HG02870 (cell line): Measurements from ENCODE around the gene GBP2.
"Not testable (repeated sequence)": the region's sequence is repeated elsewhere in the genome, so short reads cannot be mapped to it uniquely, and the experiment has no call there.

ENCODE experiments used
- ATAC-seq: cut with Tn5 transposase; IDR thresholded peaks from one replicate; pipeline ENCODE4 v1.9.1; 2021; ENCODE audit warnings: mild to moderate bottlenecking, moderate library complexity; ENCODE audit not compliant: unreplicated experiment

The GBP2 gene

GRCh38 chr1:89125913-89126580 is at the start of gene GBP2:
Gene GBP2 (minus strand): TSS chr1:89126114. CDS start chr1:89121966, 4,148 bp downstream.
- ATAC-seq: peak; percentile 81

GRCh38 chr1:89174491-89174890 is 48.6 kb upstream of the GBP2 start:
- no peak for ATAC-seq

- ATAC-seq: no peak
Measured at GRCh38 chr1:89172468-89173143, 46.7 kb upstream of the GBP2 start.

- peak; percentile 62 for ATAC-seq
Measured at GRCh38 chr1:89171067-89171438, 45.1 kb upstream of the GBP2 start.

GRCh38 chr1:89170170-89171066 is 44.5 kb upstream of the GBP2 start:
- peak; percentile 28 for ATAC-seq

GRCh38 chr1:89169166-89169565 is 43.3 kb upstream of the GBP2 start:
- no peak for ATAC-seq

- no peak for ATAC-seq
Measured at GRCh38 chr1:89167590-89168230, 41.8 kb upstream of the GBP2 start.

GRCh38 chr1:89166705-89167104 is 40.8 kb upstream of the GBP2 start:
- ATAC-seq: no peak

GRCh38 chr1:89165811-89166210 is 39.9 kb upstream of the GBP2 start:
- no peak for ATAC-seq

- no peak for ATAC-seq
Measured at GRCh38 chr1:89151047-89151446, 25.1 kb upstream of the GBP2 start.

- no peak for ATAC-seq
Measured at GRCh38 chr1:89149976-89150375, 24.1 kb upstream of the GBP2 start.

- ATAC-seq: no peak
Measured at GRCh38 chr1:89149229-89149628, 23.3 kb upstream of the GBP2 start.

GRCh38 chr1:89147678-89148658 is 22.1 kb upstream of the GBP2 start:
- ATAC-seq: no peak

- no peak for ATAC-seq
Measured at GRCh38 chr1:89146721-89147120, 20.8 kb upstream of the GBP2 start.

GRCh38 chr1:89143484-89143883 is 17.6 kb upstream of the GBP2 start:
- no peak for ATAC-seq

GRCh38 chr1:89142160-89142559 is 16.2 kb upstream of the GBP2 start:
- no peak for ATAC-seq

- no peak for ATAC-seq
Measured at GRCh38 chr1:89133747-89134146, 7.8 kb upstream of the GBP2 start.

- ATAC-seq: no peak
Measured at GRCh38 chr1:89130716-89131115, 4.8 kb upstream of the GBP2 start.

GRCh38 chr1:89129911-89130310 is 4.0 kb upstream of the GBP2 start:
- no peak for ATAC-seq

- ATAC-seq: not testable (repeated sequence)
Measured at GRCh38 chr1:89128003-89128458, 2.1 kb upstream of the GBP2 start.
